ENCODE data around the gene MMP14.

MMP14 gene

GRCh38 chr14:22864979-22865378 lies 28.6 kb downstream of the MMP14 start:
- DNase-seq, result no peak

GRCh38 chr14:22865424-22866405 lies 29.3 kb downstream of the MMP14 start:
- no peak for DNase-seq

- DNase-seq, result no peak
Measured at GRCh38 chr14:22866874-22867273, 30.5 kb downstream of the MMP14 start.

GRCh38 chr14:22870811-22871223 lies 34.4 kb downstream of the MMP14 start:
- no peak for DNase-seq

- peak; percentile 92 for DNase-seq
Measured at GRCh38 chr14:22871224-22872032, 35.0 kb downstream of the MMP14 start, which contains the start of gene LRP10. LRP10 (plus strand) TSS chr14:22871740; CDS start chr14:22872304, 564 bp downstream.

GRCh38 chr14:22872033-22872832 lies 35.8 kb downstream of the MMP14 start:
- DNase-seq, result peak; percentile 83

GRCh38 chr14:22872833-22873520 lies 36.6 kb downstream of the MMP14 start:
- no peak for DNase-seq

- DNase-seq, result no peak
Measured at GRCh38 chr14:22875003-22875747, 38.8 kb downstream of the MMP14 start.

GRCh38 chr14:22875748-22876319 lies 39.4 kb downstream of the MMP14 start:
- DNase-seq, result no peak

- no peak for DNase-seq
Measured at GRCh38 chr14:22877000-22877501, 40.7 kb downstream of the MMP14 start.

- DNase-seq, result no peak
Measured at GRCh38 chr14:22878271-22879246, 42.2 kb downstream of the MMP14 start.

- DNase-seq, result no peak
Measured at GRCh38 chr14:22882064-22882463, 45.7 kb downstream of the MMP14 start.

- no peak for DNase-seq
Measured at GRCh38 chr14:22882529-22883172, 46.3 kb downstream of the MMP14 start.

GRCh38 chr14:22883173-22883976 lies 47.0 kb downstream of the MMP14 start, which contains the start of gene REM2:
REM2 (plus strand) TSS chr14:22883222; CDS start chr14:22883288, 66 bp downstream.
- no peak for DNase-seq

- DNase-seq, result peak; percentile 25
Measured at GRCh38 chr14:22884076-22884737, 47.8 kb downstream of the MMP14 start.

- DNase-seq, result no peak
Measured at GRCh38 chr14:22884738-22885523, 48.5 kb downstream of the MMP14 start.

All from suppressor macrophage treated with lipopolysaccharide for 4 hours (primary cell).